Naive thymus-derived CD8-positive, alpha-beta T cell (primary cell): ENCODE measurements around the gene CASP7. TPM values are rescaled to one million over a fixed set of nuclear protein-coding genes. Genes with fewer than 3 reads are reported as not detected.

Experiments used
- ATAC-seq, 2 donors: fragments of 150-1000 bp; cut with Tn5 transposase in 1 of 2; sonication (Bioruptor Pico), chemical (Tn5 transposase) in 1 of 2; 1 replicate in 1 of 2; 2 replicates in 1 of 2; pipeline ENCODE4 v1.10.0; 2021; ENCODE audit warnings: mild to moderate bottlenecking in 2 of 2, moderate library complexity in 2 of 2
- POLR2A ChIA-PET: fragments of 350-600 bp; sonication (Branson Sonifier 250); formaldehyde crosslinking; loops from one replicate; lab custom pipeline; 2021; ENCODE audit warnings: antibody characterized with exemption; lab: Charles Lee
- DNase-seq, 10 donors: peaks; one replicate each; pipeline versions ENCODE4 v3.0.0 to v3.0.0-alpha.2; 2020 to 2022
- H3K27ac Mint-ChIP-seq, 10 donors: one replicate each; pipeline ENCODE4 v1.8.0; 2020 to 2022; ENCODE audit warnings: mild to moderate bottlenecking in 10 of 10, mixed read lengths in 10 of 10, moderate library complexity in 4 of 10, inconsistent platforms in 1 of 10
- H3K27me3 Mint-ChIP-seq, 5 donors: one replicate each; pipeline ENCODE4 v1.8.0; 2021 to 2022; ENCODE audit warnings: mixed read lengths in 5 of 5
- H3K36me3 Mint-ChIP-seq, 3 donors: one replicate each; pipeline ENCODE4 v1.8.0; 2020 to 2022; ENCODE audit warnings: mixed read lengths in 3 of 3, mild to moderate bottlenecking in 2 of 3, inconsistent platforms in 1 of 3
- H3K4me1 Mint-ChIP-seq, 4 donors: one replicate each; pipeline ENCODE4 v1.8.0; 2021 to 2022; ENCODE audit warnings: mixed read lengths in 4 of 4
- H3K4me3 Mint-ChIP-seq, 10 donors: one replicate each; pipeline ENCODE4 v1.8.0; 2020 to 2022; ENCODE audit warnings: mild to moderate bottlenecking in 10 of 10, mixed read lengths in 10 of 10, moderate library complexity in 6 of 10, inconsistent platforms in 1 of 10
- H3K9me3 Mint-ChIP-seq, 9 donors: one replicate each; pipeline ENCODE4 v1.8.0; 2020 to 2022; ENCODE audit warnings: mixed read lengths in 9 of 9, mild to moderate bottlenecking in 3 of 9, inconsistent platforms in 1 of 9, moderate library complexity in 1 of 9
- polyA plus RNA-seq, 3 donors: library from polyadenylated mRNA; unstranded; fragments of 300-500 nt; fragmentation: Illumina TruSeq; gene quantifications; one replicate each; pipeline ENCODE4 v1.2.3, GENCODE V29; 2021
- total RNA-seq, 8 experiments: library from RNA in 2 of 8; stranded (reverse) in 2 of 8; gene quantifications; one replicate each; pipeline ENCODE4 v1.2.3 and lab custom pipeline; 2021 to 2026

The CASP7 gene
- total and polyA plus RNA-seq, 5 experiments from 2014 or later: 13.1 to 15.8 (median 15.0) TPM

- H3K27ac Mint-ChIP-seq: no peak overlapping the region
- no peaks in the 10 kb centered on the region for H3K27me3 Mint-ChIP-seq
- peaks cover 15 to 34% (median 28%) of the 10 kb centered on the region in 4 donors for H3K4me1 Mint-ChIP-seq
- POLR2A ChIA-PET: no interaction called here
- H3K9me3 Mint-ChIP-seq: no peaks in the 10 kb centered on the region
- H3K4me3 Mint-ChIP-seq: no peak overlapping the region
- ATAC-seq (no peak), DNase-seq (peak in 4 of 10 donors; percentile 5 to 30 (median 21))
- peaks cover 4 to 42% (median 7%) of the 10 kb centered on the region in 3 donors for H3K36me3 Mint-ChIP-seq
Measured at GRCh38 chr10:113704637-113705343, 25.1 kb downstream of the CASP7 start.

- H3K4me1 Mint-ChIP-seq: peaks cover 17 to 38% (median 31%) of the 10 kb centered on the region in 4 donors
- POLR2A ChIA-PET: no interaction called here
- no peak for ATAC-seq
- H3K9me3 Mint-ChIP-seq: no peaks in the 10 kb centered on the region
- H3K27me3 Mint-ChIP-seq: no peaks in the 10 kb centered on the region
- H3K4me3 Mint-ChIP-seq: no peak overlapping the region
- no peak for DNase-seq
- peaks cover 4 to 41% (median 7%) of the 10 kb centered on the region in 3 donors for H3K36me3 Mint-ChIP-seq
- H3K27ac Mint-ChIP-seq: peak overlapping the region in 2 of 10 donors; percentile 22 to 69
Measured at GRCh38 chr10:113705344-113705652, 25.6 kb downstream of the CASP7 start.

GRCh38 chr10:113706623-113707022, 26.9 kb downstream of the CASP7 start:
- POLR2A ChIA-PET: no interaction called here
- Mint-ChIP-seq H3K4me3 (no peak overlapping the region), H3K36me3 (peaks cover 3 to 40% (median 10%) of the 10 kb centered on the region in 3 donors), H3K27ac (no peak overlapping the region), H3K4me1 (peaks cover 17 to 39% (median 30%) of the 10 kb centered on the region in 4 donors), H3K9me3 (no peaks in the 10 kb centered on the region), H3K27me3 (no peaks in the 10 kb centered on the region)
- DNase-seq: no peak
- ATAC-seq: no peak

- DNase-seq (no peak), ATAC-seq (no peak)
- peaks cover 0 to 32% (median 7%) of the 10 kb centered on the region in 3 donors for H3K36me3 Mint-ChIP-seq
- no peak overlapping the region for H3K4me3 Mint-ChIP-seq
- POLR2A ChIA-PET: interaction anchor here (0.5 kb wide), 1 partner anchor 321 kb away, joined by 4 read pairs; no protein-coding TSS in a partner anchor
- H3K27ac Mint-ChIP-seq: peak overlapping the region in 3 of 10 donors; percentile 49 to 89 (median 70)
- H3K9me3 Mint-ChIP-seq: no peaks in the 10 kb centered on the region
- H3K4me1 Mint-ChIP-seq: peaks cover 18 to 34% (median 30%) of the 10 kb centered on the region in 4 donors
- H3K27me3 Mint-ChIP-seq: no peaks in the 10 kb centered on the region
Measured at GRCh38 chr10:113708640-113709039, 28.9 kb downstream of the CASP7 start.

GRCh38 chr10:113709221-113709838, 29.6 kb downstream of the CASP7 start:
- ATAC-seq: no peak
- POLR2A ChIA-PET: no interaction called here
- Mint-ChIP-seq H3K27ac (peak overlapping the region in 5 of 10 donors; percentile 5 to 89 (median 49)), H3K36me3 (peaks cover 0 to 32% (median 7%) of the 10 kb centered on the region in 3 donors), H3K4me3 (no peak overlapping the region), H3K9me3 (no peaks in the 10 kb centered on the region), H3K27me3 (no peaks in the 10 kb centered on the region), H3K4me1 (peaks cover 19 to 34% (median 30%) of the 10 kb centered on the region in 4 donors)
- DNase-seq: no peak

- POLR2A ChIA-PET: no interaction called here
- ATAC-seq (no peak), DNase-seq (no peak)
- no peaks in the 10 kb centered on the region for H3K9me3 Mint-ChIP-seq
- H3K27ac Mint-ChIP-seq: no peak overlapping the region
- H3K4me3 Mint-ChIP-seq: no peak overlapping the region
- H3K4me1 Mint-ChIP-seq: peaks cover 17 to 34% (median 32%) of the 10 kb centered on the region in 4 donors
- H3K27me3 Mint-ChIP-seq: no peaks in the 10 kb centered on the region
- peaks cover 0 to 37% (median 13%) of the 10 kb centered on the region in 3 donors for H3K36me3 Mint-ChIP-seq
Measured at GRCh38 chr10:113711142-113711541, 31.4 kb downstream of the CASP7 start.

- ATAC-seq (no peak), DNase-seq (no peak)
- H3K27me3 Mint-ChIP-seq: no peaks in the 10 kb centered on the region
- POLR2A ChIA-PET: no interaction called here
- peaks cover 0 to 41% (median 14%) of the 10 kb centered on the region in 3 donors for H3K36me3 Mint-ChIP-seq
- H3K27ac Mint-ChIP-seq: no peak overlapping the region
- no peak overlapping the region for H3K4me3 Mint-ChIP-seq
- H3K4me1 Mint-ChIP-seq: peaks cover 14 to 33% (median 26%) of the 10 kb centered on the region in 4 donors
- no peaks in the 10 kb centered on the region for H3K9me3 Mint-ChIP-seq
Measured at GRCh38 chr10:113712024-113712423, 32.3 kb downstream of the CASP7 start.

GRCh38 chr10:113712755-113713639, 33.3 kb downstream of the CASP7 start:
- POLR2A ChIA-PET: no interaction called here
- no peak overlapping the region for H3K27ac Mint-ChIP-seq
- ATAC-seq: no peak
- no peak overlapping the region for H3K4me3 Mint-ChIP-seq
- DNase-seq: no peak
- no peaks in the 10 kb centered on the region for H3K27me3 Mint-ChIP-seq
- peaks cover 12 to 27% (median 19%) of the 10 kb centered on the region in 4 donors for H3K4me1 Mint-ChIP-seq
- no peaks in the 10 kb centered on the region for H3K9me3 Mint-ChIP-seq
- H3K36me3 Mint-ChIP-seq: peaks cover 0 to 43% (median 19%) of the 10 kb centered on the region in 3 donors

- ATAC-seq (no peak), DNase-seq (no peak)
- H3K27me3 Mint-ChIP-seq: no peaks in the 10 kb centered on the region
- peaks cover 0 to 47% (median 23%) of the 10 kb centered on the region in 3 donors for H3K36me3 Mint-ChIP-seq
- H3K4me3 Mint-ChIP-seq: no peak overlapping the region
- H3K27ac Mint-ChIP-seq: no peak overlapping the region
- POLR2A ChIA-PET: no interaction called here
- H3K4me1 Mint-ChIP-seq: peaks cover 12 to 21% (median 16%) of the 10 kb centered on the region in 4 donors
- H3K9me3 Mint-ChIP-seq: no peaks in the 10 kb centered on the region
Measured at GRCh38 chr10:113713640-113713982, 33.9 kb downstream of the CASP7 start.

GRCh38 chr10:113716109-113716910, 36.6 kb downstream of the CASP7 start:
- ATAC-seq: no peak
- POLR2A ChIA-PET: no interaction called here
- Mint-ChIP-seq H3K9me3 (no peaks in the 10 kb centered on the region), H3K4me3 (no peak overlapping the region), H3K27ac (no peak overlapping the region), H3K27me3 (no peaks in the 10 kb centered on the region), H3K36me3 (peaks cover 0 to 50% (median 34%) of the 10 kb centered on the region in 3 donors), H3K4me1 (peaks cover 0 to 11% (median 2%) of the 10 kb centered on the region in 4 donors)
- no peak for DNase-seq

- DNase-seq (no peak), ATAC-seq (no peak)
- H3K27ac Mint-ChIP-seq: peak overlapping the region in 2 of 10 donors; percentile 68 to 90
- H3K9me3 Mint-ChIP-seq: no peaks in the 10 kb centered on the region
- H3K36me3 Mint-ChIP-seq: peaks cover 5 to 73% (median 58%) of the 10 kb centered on the region in 3 donors
- H3K4me1 Mint-ChIP-seq: peaks cover 0 to 11% (median 0%) of the 10 kb centered on the region in 4 donors
- H3K4me3 Mint-ChIP-seq: no peak overlapping the region
- H3K27me3 Mint-ChIP-seq: no peaks in the 10 kb centered on the region
- POLR2A ChIA-PET: no interaction called here
Measured at GRCh38 chr10:113718969-113719822, 39.5 kb downstream of the CASP7 start.
